HepG2 (cell line): Measurements from ENCODE around the gene CDC27. TPM values are rescaled to one million over a fixed set of nuclear protein-coding genes. Genes with fewer than 3 reads are reported as not detected.

Experiments
- EP300 ChIP-seq, 3 experiments: sonication (generic) in 1 of 3; formaldehyde crosslinking in 1 of 3; IDR thresholded peaks; 2 replicates each; pipeline versions ENCODE4 v1.5.1 to v1.6.1; 2011 to 2020; ENCODE audit warnings: low read depth in 2 of 3, low read length in 2 of 3, borderline replicate concordance in 1 of 3, improper control_type of control experiment in 1 of 3, mild to moderate bottlenecking in 1 of 3, missing genetic modification reagents in 1 of 3, moderate library complexity in 1 of 3
- ZFY ChIP-seq: sonication (generic); formaldehyde crosslinking; IDR thresholded peaks from 2 replicates; pipeline ENCODE4 v1.4.0; 2020; ENCODE audit warnings: missing genetic modification reagents
- ZFYVE20 ChIP-seq: sonication (generic); formaldehyde crosslinking; IDR thresholded peaks from 2 replicates; pipeline ENCODE4 v1.8.0; 2023; ENCODE audit warnings: low read depth, mild to moderate bottlenecking, moderate library complexity, missing genetic modification reagents, borderline replicate concordance
- ZNF484 ChIP-seq: sonication (generic); formaldehyde crosslinking; IDR thresholded peaks from 2 replicates; pipeline ENCODE4 v1.5.1; 2020; ENCODE audit warnings: mild to moderate bottlenecking, low read depth, missing genetic modification reagents, borderline replicate concordance
- ZNF652 ChIP-seq: IDR thresholded peaks from 2 replicates; pipeline ENCODE4 v1.6.1; 2016; ENCODE audit warnings: low read depth, borderline replicate concordance
- polyA plus RNA-seq, 8 experiments: library from polyadenylated mRNA; depleted of rRNA in 3 of 8; stranded (reverse) in 7 of 8; unstranded in 1 of 8; fragments of >200 nt; fragmentation: Illumina TruSeq in 4 of 8; extraction: Trizol in 4 of 8; gene quantifications; 2 replicates each; pipeline versions ENCODE4 v1.2.1 to v1.2.3, GENCODE V29; 2011 to 2016; ENCODE audit warnings: low read depth in 4 of 8, missing spikeins in 1 of 8, mixed read lengths in 1 of 8; ENCODE audit not compliant: insufficient read depth in 1 of 8
- total RNA-seq, 5 experiments: library from RNA; depleted of rRNA; stranded (reverse); fragments of >200 nt; fragmentation: Illumina TruSeq; extraction: Trizol; gene quantifications; 2 replicates each; pipeline ENCODE4 v1.2.3, GENCODE V29; 2016; ENCODE audit warnings: low read depth in 1 of 5
- TF ChIP-seq, protein P1 (sequence below): sonication (generic); formaldehyde crosslinking; IDR thresholded peaks from 2 replicates; pipeline ENCODE4 v1.4.0; 2020; ENCODE audit warnings: missing genetic modification reagents
- TF ChIP-seq, protein P2 (sequence below): sonication (generic); formaldehyde crosslinking; IDR thresholded peaks from 2 replicates; pipeline ENCODE4 v1.4.0; 2020; ENCODE audit warnings: missing genetic modification reagents
- TF ChIP-seq, protein P3 (sequence below): IDR thresholded peaks from 2 replicates; pipeline ENCODE4 v1.6.1; 2018; ENCODE audit warnings: missing genetic modification reagents, mild to moderate bottlenecking, missing compliant biosample characterization
- TF ChIP-seq, protein P4 (sequence below): sonication (generic); formaldehyde crosslinking; IDR thresholded peaks from one replicate; pipeline ENCODE4 v1.5.1; 2020; ENCODE audit warnings: mild to moderate bottlenecking, missing genetic modification reagents; ENCODE audit errors: not compliant biosample characterization

The CDC27 gene
- total and polyA plus RNA-seq, 2 of the 13 experiments (the other 11 are each of a cell fraction or from before 2014, with no cell fraction given): 80.7 to 102 TPM

DNA sequence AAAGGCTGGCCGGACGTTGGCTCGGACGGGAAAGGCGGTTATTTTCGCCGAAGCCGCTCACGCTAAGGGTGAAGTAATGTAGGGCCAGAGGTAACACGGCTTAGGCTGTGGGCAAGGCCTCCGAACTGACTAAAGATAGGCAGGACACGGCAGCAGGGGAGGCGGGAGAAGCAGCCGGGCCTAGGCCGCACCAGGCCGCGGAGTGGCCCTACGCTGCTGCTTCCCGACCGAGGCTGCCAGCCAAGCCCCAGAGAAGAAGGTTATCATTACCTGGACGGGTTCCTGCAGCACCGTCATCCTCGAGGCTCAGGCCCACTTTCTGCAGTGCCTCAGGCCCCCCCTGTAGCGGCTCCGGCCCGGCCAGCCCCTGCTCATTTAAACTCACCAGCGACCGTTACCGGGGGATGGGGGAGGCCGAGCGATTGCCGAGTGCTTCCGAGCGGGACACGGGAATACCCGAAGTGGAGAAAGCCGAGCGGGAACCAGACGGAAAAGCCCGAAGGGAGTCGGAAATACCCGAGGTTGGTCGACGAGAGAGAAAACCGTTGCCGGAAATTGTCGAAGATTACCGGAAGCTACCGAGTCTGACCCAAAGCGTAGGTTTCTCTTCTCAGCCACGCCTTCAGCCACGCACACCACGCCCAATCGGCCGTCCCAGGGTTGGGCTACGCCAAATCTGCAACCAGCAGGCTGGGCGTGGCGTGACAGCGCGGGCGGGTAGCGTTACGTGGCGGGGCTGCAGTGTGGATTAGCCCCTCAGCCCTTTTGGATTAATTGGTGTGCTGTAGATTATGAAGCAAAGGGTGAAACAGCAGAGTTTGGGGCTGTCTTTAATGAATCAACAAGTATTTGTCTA lies at the start of gene CDC27 (continued):
- TF ChIP-seq ZFYVE20 (CRISPR knock-in tag) (peak; percentile 68; the same call in 1 of the 2 replicates), ZFY (CRISPR knock-in tag) (peak; percentile 100), EP300 (IDR thresholded peaks at IDR 0.05; ENCODE audit: low read depth in 2 of 2, low read length in 2 of 2) (no peak; a peak in 1 of 4 replicates), EP300 (CRISPR knock-in tag; IDR thresholded peaks at IDR 0.05; ENCODE audit: borderline replicate concordance) (peak; percentile 17; the same call in 1 of the 2 replicates), ZNF652 (CRISPR knock-in tag) (0 out of 2 replicates have a peak, but pooled peaks have one; percentile 36), ZNF484 (CRISPR knock-in tag) (peak; percentile 80; the same call in 1 of the 2 replicates)
- TF ChIP-seq, protein P1, sequence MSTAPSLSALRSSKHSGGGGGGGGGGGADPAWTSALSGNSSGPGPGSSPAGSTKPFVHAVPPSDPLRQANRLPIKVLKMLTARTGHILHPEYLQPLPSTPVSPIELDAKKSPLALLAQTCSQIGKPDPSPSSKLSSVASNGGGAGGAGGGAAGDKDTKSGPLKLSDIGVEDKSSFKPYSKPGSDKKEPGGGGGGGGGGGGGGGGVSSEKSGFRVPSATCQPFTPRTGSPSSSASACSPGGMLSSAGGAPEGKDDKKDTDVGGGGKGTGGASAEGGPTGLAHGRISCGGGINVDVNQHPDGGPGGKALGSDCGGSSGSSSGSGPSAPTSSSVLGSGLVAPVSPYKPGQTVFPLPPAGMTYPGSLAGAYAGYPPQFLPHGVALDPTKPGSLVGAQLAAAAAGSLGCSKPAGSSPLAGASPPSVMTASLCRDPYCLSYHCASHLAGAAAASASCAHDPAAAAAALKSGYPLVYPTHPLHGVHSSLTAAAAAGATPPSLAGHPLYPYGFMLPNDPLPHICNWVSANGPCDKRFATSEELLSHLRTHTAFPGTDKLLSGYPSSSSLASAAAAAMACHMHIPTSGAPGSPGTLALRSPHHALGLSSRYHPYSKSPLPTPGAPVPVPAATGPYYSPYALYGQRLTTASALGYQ: peak; percentile 87; the same call in 1 of the 2 replicates
- TF ChIP-seq, protein P2, sequence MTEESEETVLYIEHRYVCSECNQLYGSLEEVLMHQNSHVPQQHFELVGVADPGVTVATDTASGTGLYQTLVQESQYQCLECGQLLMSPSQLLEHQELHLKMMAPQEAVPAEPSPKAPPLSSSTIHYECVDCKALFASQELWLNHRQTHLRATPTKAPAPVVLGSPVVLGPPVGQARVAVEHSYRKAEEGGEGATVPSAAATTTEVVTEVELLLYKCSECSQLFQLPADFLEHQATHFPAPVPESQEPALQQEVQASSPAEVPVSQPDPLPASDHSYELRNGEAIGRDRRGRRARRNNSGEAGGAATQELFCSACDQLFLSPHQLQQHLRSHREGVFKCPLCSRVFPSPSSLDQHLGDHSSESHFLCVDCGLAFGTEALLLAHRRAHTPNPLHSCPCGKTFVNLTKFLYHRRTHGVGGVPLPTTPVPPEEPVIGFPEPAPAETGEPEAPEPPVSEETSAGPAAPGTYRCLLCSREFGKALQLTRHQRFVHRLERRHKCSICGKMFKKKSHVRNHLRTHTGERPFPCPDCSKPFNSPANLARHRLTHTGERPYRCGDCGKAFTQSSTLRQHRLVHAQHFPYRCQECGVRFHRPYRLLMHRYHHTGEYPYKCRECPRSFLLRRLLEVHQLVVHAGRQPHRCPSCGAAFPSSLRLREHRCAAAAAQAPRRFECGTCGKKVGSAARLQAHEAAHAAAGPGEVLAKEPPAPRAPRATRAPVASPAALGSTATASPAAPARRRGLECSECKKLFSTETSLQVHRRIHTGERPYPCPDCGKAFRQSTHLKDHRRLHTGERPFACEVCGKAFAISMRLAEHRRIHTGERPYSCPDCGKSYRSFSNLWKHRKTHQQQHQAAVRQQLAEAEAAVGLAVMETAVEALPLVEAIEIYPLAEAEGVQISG: peak; percentile 90
- TF ChIP-seq, protein P3, sequence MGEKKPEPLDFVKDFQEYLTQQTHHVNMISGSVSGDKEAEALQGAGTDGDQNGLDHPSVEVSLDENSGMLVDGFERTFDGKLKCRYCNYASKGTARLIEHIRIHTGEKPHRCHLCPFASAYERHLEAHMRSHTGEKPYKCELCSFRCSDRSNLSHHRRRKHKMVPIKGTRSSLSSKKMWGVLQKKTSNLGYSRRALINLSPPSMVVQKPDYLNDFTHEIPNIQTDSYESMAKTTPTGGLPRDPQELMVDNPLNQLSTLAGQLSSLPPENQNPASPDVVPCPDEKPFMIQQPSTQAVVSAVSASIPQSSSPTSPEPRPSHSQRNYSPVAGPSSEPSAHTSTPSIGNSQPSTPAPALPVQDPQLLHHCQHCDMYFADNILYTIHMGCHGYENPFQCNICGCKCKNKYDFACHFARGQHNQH (CRISPR knock-in tag): peak; percentile 91; the same call in 1 of the 2 replicates
- TF ChIP-seq, protein P4, sequence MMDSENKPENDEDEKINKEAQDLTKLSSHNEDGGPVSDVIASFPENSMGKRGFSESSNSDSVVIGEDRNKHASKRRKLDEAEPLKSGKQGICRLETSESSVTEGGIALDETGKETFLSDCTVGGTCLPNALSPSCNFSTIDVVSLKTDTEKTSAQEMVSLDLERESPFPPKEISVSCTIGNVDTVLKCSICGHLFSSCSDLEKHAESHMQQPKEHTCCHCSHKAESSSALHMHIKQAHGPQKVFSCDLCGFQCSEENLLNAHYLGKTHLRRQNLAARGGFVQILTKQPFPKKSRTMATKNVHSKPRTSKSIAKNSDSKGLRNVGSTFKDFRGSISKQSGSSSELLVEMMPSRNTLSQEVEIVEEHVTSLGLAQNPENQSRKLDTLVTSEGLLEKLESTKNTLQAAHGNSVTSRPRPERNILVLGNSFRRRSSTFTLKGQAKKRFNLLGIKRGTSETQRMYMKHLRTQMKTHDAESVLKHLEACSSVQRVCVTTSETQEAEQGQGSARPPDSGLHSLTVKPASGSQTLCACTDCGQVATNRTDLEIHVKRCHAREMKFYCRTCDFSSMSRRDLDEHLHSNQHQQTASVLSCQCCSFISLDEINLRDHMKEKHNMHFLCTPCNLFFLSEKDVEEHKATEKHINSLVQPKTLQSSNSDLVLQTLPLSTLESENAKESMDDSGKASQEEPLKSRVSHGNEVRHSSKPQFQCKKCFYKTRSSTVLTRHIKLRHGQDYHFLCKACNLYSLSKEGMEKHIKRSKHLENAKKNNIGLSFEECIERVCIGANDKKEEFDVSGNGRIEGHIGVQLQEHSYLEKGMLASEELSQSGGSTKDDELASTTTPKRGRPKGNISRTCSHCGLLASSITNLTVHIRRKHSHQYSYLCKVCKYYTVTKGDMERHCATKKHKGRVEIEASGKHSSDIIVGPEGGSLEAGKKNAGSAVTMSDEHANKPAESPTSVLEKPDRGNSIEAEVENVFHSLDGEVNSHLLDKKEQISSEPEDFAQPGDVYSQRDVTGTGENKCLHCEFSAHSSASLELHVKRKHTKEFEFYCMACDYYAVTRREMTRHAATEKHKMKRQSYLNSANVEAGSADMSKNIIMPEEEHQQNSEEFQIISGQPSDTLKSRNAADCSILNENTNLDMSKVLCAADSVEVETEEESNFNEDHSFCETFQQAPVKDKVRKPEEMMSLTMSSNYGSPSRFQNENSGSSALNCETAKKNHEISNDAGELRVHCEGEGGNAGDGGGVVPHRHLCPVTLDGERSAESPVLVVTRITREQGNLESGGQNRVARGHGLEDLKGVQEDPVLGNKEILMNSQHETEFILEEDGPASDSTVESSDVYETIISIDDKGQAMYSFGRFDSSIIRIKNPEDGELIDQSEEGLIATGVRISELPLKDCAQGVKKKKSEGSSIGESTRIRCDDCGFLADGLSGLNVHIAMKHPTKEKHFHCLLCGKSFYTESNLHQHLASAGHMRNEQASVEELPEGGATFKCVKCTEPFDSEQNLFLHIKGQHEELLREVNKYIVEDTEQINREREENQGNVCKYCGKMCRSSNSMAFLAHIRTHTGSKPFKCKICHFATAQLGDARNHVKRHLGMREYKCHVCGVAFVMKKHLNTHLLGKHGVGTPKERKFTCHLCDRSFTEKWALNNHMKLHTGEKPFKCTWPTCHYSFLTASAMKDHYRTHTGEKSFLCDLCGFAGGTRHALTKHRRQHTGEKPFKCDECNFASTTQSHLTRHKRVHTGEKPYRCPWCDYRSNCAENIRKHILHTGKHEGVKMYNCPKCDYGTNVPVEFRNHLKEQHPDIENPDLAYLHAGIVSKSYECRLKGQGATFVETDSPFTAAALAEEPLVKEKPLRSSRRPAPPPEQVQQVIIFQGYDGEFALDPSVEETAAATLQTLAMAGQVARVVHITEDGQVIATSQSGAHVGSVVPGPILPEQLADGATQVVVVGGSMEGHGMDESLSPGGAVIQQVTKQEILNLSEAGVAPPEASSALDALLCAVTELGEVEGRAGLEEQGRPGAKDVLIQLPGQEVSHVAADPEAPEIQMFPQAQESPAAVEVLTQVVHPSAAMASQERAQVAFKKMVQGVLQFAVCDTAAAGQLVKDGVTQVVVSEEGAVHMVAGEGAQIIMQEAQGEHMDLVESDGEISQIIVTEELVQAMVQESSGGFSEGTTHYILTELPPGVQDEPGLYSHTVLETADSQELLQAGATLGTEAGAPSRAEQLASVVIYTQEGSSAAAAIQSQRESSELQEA (CRISPR knock-in tag): peak; percentile 99
